Posterior cingulate gyrus (tissue), 11 donors: ENCODE measurements around the gene CTTN.

Experiments used
- DNase-seq, 10 donors: peaks; one replicate each; pipeline versions ENCODE4 v3.0.0 to v3.0.0-alpha.2; 2020 to 2021; ENCODE audit warnings: mixed read lengths in 3 of 10
- intact Hi-C: fragments of 100-400 bp; cut with DNase I; formaldehyde crosslinking; loops from one replicate; pipeline ENCODE4 v1.15.1; 2023

The CTTN gene

GRCh38 chr11:70423523-70424505, 25.5 kb downstream of the CTTN start:
- DNase-seq, result peak in 2 of 10 donors; percentile 60 to 80

GRCh38 chr11:70424765-70425344, 26.5 kb downstream of the CTTN start:
- peak in 5 of 10 donors; percentile 40 to 89 (median 75) for DNase-seq
- intact Hi-C loops, result no loop called here

More at GRCh38 chr11:70423523-70424505, 25.5 kb downstream of the CTTN start:
- intact Hi-C loops, result no loop called here

DNA sequence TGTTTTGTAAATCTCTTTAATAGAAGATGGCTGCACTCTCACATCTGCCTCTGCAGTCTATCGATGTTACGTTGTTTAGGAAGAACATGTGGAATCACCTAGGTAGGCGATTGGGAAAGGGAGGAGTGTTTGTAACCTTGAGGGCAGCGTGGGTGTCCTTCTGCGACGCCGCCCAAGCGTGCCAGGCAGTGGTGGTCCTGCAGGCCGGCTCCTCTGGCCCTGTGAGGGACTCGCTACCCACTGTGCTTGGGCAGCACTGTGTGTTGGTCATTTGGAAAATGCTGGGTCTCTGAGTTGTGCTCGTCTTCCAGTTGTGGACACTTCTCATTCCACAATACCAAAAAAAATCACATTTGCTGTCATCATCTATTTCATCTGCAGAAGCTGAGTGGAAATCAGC, 29.1 kb downstream of the CTTN start:
- intact Hi-C loops, result no loop called here

GRCh38 chr11:70428701-70429427, 30.5 kb downstream of the CTTN start:
- DNase-seq, result peak in 3 of 10 donors; percentile 25 to 75 (median 62)
- intact Hi-C loops, result no loop called here

More for the DNA sequence above, 29.1 kb downstream of the CTTN start:
- peak in 3 of 10 donors; percentile 52 to 68 (median 54) for DNase-seq

GRCh38 chr11:70429428-70429705, 31.0 kb downstream of the CTTN start:
- intact Hi-C loops, result no loop called here
- peak in 2 of 10 donors; percentile 41 to 52 for DNase-seq

DNA sequence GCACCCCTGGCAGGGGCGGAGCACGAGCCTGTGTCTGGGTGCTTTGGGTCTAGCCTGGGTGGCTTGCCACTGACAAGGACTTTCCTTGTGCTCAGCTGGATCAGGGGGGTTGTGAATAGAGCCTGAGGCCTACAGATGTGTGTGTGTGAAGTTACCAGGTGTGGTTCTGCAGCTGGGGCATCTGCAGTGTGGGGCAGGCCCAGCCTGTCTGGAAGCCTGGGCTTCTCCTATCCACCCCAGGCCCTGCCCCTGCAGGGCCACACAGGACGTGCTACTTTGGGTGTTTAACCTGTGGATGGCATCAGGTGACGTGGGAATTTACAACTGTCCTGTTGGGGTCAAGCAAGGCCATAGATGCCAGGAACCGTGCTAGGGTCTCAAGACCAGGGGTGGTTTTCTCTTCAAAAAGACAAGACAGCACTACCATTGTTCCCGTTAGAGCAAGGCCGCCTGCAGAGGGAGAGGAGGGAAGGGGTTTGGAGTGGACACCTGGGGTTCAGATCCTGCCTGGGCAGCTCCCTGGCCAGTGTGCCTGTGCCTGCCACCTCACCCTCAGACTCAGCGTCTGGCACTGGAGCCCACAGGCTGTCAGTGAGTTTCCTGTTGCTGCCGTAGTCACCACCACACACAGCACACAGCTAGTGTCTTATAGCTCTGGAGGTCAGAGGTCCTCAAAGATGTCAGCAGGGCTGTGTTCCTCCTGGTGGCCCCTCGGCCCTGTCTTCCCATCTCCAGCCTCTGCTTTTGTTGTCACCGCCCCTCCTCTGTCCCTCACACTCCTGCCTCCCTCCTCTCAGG, 31.6 kb downstream of the CTTN start:
- DNase-seq, result peak in 3 of 10 donors; percentile 26 to 64 (median 42)
- intact Hi-C loops, result no loop called here

- DNase-seq, result peak in 3 of 10 donors; percentile 55 to 77 (median 66)
- intact Hi-C loops, result no loop called here
These were observed 32.6 kb downstream of the CTTN start for GRCh38 chr11:70430671-70431574.

- intact Hi-C loops, result no loop called here
- DNase-seq, result peak in 2 of 10 donors; percentile 48 to 59
These were observed 33.3 kb downstream of the CTTN start for GRCh38 chr11:70431611-70432010.

GRCh38 chr11:70432065-70432464, 33.7 kb downstream of the CTTN start:
- intact Hi-C loops, result no loop called here
- peak in 3 of 10 donors; percentile 52 to 74 (median 67) for DNase-seq

- intact Hi-C loops, result no loop called here
- DNase-seq, result peak in 2 of 10 donors; percentile 23 to 42
These were observed 34.3 kb downstream of the CTTN start for GRCh38 chr11:70432580-70432979.

GRCh38 chr11:70433038-70433437, 34.7 kb downstream of the CTTN start:
- intact Hi-C loops, result no loop called here
- DNase-seq, result peak in 3 of 10 donors; percentile 39 to 79 (median 63)

DNA sequence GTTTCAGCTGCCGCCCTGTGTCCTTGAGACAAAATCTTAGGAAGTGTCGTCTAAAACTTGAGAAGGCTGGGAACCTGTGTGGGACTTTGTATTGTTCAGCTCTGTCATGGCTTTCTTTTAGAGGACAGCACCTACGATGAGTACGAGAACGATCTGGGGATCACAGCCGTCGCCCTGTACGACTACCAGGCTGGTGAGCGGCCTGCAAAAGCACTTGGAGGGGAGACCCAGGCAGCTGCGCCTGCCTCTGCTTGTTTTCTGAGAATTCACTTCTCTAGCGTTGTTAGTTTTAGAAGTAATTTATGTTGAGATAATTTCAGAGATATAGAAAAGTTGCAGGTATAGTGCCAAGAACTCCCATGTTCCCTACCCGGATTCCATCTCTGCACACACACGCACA, 35.2 kb downstream of the CTTN start:
- intact Hi-C loops, result no loop called here
- peak in 3 of 10 donors; percentile 23 to 47 (median 34) for DNase-seq

- DNase-seq, result peak in 3 of 10 donors; percentile 56 to 80 (median 66)
- intact Hi-C loops, result no loop called here
These were observed 35.9 kb downstream of the CTTN start for GRCh38 chr11:70433966-70434812.

GRCh38 chr11:70434813-70435278, 36.5 kb downstream of the CTTN start:
- peak in 3 of 10 donors; percentile 34 to 86 (median 63) for DNase-seq
- intact Hi-C loops, result no loop called here

DNA sequence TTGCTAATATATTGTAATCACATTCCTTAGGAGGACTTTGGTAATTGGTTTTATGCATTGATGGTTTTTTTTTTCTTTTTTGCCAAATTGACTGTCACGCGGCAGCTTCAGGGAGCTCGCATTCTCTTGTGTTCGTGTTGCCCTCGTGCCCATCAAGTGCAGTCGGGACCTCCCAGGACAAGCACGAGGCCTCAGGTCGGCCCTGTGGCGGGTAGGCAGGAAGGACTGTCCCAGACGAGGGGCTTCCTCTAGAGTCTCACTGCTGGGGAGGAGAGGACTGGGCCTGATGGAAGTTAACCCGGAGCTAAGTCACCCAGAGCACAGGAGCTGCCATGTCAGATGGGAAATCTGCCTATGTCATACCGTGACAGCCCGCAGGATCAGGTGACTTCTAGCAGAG, 37.0 kb downstream of the CTTN start:
- intact Hi-C loops, result no loop called here
- peak in 3 of 10 donors; percentile 26 to 68 (median 63) for DNase-seq

GRCh38 chr11:70435765-70436500, 37.6 kb downstream of the CTTN start:
- intact Hi-C loops, result no loop called here
- peak in 3 of 10 donors; percentile 43 to 58 (median 57) for DNase-seq

- DNase-seq, result peak in 2 of 10 donors; percentile 48 to 49
- intact Hi-C loops, result no loop called here
These were observed 38.2 kb downstream of the CTTN start for GRCh38 chr11:70436501-70436860.
